GM19455 (cell line): ENCODE data around the gene LDB2.

Experiments
- ATAC-seq: cut with Tn5 transposase; IDR thresholded peaks from one replicate; pipeline ENCODE4 v1.9.1; 2021; ENCODE audit not compliant: unreplicated experiment

Gene LDB2

GRCh38 chr4:16516796-16517439, 381.5 kb downstream of the LDB2 start:
- no peak for ATAC-seq

- no peak for ATAC-seq
Observed at GRCh38 chr4:16513876-16514275, 384.6 kb downstream of the LDB2 start.

DNA sequence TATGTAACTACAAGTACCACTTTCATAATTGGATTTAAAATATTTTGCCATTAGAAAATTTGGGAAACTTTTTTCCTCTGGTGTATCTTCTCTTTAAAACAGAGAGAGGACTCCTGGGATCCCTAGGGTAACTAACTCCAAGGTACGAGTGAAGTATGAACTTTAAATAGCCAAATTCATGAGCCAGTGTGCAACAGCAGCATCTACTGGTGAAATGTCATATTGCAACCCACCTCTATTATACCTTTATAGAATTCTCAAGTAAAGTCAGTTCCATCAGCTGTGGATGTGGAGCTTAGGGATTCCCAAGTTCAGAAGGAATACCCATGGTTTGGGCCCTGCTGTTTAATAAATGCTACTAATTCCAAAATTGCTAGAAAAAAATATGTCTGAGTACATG, 389.5 kb downstream of the LDB2 start:
- ATAC-seq, result no peak

- ATAC-seq, result no peak
Observed at GRCh38 chr4:16505726-16506125, 392.7 kb downstream of the LDB2 start.

DNA sequence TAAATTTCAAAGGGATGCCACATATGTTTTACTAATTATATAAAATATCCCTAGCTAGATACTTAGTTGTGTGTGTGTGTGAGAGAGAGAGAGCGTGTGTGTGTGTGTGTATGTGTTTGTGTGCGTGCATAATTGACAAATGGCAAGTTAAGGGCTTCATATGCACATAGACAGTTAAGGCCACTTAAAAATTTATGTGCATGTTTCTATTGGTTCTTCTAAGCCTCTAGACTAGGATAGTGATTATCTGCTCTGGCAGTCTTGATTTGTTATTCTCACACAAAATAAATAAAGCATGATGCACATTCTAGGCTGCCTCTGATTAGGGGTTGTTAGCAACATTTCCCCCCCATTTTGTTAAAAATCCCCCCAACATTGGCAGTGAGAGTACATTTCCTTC, 393.2 kb downstream of the LDB2 start:
- no peak for ATAC-seq

GRCh38 chr4:16503421-16504100, 394.9 kb downstream of the LDB2 start:
- no peak for ATAC-seq

- ATAC-seq, result no peak
Observed at GRCh38 chr4:16498978-16499377, 399.5 kb downstream of the LDB2 start.

DNA sequence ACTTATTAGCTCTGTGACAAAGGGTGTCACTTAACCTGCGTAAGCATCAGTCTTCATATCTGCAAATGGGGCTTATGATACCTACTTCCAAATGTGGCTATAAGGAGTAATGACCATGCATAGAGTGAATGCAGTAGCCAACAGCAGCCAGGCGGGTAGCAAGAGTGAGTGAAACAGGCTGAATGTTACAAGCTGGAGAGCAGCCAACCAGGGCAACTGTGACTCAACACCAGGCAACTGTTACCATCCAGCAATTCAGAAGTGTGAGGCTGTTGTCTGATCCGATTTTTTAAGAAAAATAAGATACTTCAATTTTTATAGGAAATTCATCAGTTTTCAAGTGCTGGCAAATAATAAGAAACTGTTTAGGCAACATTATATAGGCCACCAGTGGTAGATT, 401.9 kb downstream of the LDB2 start:
- no peak for ATAC-seq

GRCh38 chr4:16492872-16493271, 405.6 kb downstream of the LDB2 start:
- no peak for ATAC-seq

DNA sequence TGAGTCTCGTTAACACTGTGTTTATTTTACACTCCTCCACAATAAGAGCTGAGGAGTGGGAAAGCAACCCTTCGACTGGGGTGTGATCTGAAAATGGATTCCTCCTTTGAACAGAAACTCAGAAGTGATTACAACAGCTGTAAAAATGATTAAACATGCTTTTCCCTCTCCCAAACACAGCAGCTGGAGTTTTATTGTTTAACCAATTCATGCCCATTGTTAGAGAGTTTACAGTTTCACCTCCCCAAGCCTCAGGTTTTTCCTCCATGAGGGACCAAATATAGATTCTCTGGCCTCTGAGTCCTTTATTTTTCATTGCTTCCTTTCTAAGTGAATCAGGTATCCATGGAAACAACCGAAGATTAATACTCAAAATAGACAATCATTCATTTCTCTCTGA, 409.2 kb downstream of the LDB2 start:
- ATAC-seq, result no peak

GRCh38 chr4:16488084-16488483, 410.4 kb downstream of the LDB2 start:
- no peak for ATAC-seq

- no peak for ATAC-seq
Observed at GRCh38 chr4:16484711-16485110, 413.7 kb downstream of the LDB2 start.

- no peak for ATAC-seq
Observed at GRCh38 chr4:16483540-16483939, 414.9 kb downstream of the LDB2 start.

DNA sequence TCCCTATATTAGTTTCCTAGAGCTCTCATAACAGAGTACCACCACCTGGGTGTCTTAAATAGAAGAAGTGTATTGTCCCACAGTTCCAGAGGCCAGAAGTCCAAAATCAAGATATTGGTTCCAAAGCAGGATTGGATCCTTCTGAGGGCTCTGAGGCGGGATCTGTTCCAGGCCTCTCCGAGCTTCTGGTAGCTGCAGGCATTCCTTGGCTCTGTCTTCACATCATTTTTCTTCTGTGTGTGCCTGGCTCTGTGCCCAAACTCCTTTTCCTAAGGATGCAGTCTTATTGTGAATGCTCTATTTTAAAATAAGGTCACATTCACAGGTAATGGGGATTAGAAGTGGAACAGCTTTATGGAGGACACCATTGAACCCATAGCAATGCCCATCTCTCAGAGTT, 418.4 kb downstream of the LDB2 start:
- ATAC-seq, result no peak

DNA sequence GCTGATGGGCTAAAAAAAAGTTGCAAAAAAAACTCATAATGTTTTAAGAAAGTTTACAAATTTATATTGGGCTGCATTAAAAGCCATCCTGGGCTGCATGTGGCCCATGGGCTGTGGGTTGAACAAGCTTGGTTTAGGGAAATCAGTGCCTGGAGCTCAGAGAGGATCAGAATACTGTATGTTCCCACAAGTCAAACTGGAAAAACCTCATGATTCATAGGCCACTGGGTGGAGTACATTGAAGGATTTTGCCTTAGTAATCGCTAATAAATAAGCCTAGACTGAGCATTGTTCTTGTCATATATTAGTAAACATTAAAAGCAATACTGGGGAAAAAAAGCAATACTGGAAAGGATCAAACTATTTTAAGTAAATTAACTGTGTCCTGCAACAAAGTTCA, 425.9 kb downstream of the LDB2 start:
- no peak for ATAC-seq

GRCh38 chr4:16467061-16467460, 431.4 kb downstream of the LDB2 start:
- no peak for ATAC-seq

DNA sequence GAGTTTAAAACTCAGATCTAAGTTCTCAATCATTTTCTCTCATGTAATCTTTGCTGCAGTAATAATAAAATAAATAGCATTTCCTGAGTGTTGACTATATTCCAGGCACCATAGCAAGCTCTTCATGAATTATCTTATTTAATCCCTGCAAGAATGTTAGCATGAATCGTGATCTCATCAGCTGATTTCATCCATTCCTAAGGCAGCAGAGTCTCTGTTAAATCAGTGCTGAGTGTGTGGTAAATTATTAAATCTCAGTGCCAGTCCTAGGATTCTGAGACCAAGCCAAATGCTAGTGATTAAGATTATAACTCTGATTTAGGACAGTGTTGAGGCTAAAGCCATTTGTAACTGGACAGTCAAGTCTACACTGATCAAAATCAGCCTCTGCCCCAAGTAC, 431.9 kb downstream of the LDB2 start:
- no peak for ATAC-seq

DNA sequence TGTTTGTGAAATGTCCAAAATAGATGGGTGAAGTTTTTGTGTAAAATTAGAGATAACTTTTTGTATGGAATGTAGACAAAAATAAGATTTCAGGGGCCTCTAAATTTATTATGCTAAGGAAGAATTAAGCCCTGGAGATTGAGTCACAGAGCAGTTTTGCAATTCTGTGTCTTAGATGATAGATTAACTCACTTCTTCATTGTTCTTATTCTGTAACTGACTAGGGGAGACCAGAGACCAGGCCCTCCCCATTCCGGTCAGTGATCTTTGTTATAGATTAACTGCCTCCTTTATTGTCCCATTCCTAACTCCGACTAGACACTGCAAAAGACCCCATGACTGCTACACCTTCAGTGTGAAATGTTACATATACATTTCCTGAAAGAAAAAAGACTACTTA, 433.8 kb downstream of the LDB2 start:
- no peak for ATAC-seq

- no peak for ATAC-seq
Observed at GRCh38 chr4:16462656-16463055, 435.8 kb downstream of the LDB2 start.

GRCh38 chr4:16461362-16461761, 437.1 kb downstream of the LDB2 start:
- no peak for ATAC-seq

- ATAC-seq, result no peak
Observed at GRCh38 chr4:16457944-16458343, 440.5 kb downstream of the LDB2 start.
